HG02970 (cell line): ENCODE data around the gene PARN.
"Not testable (repeated sequence)": the region's sequence is repeated elsewhere in the genome, so short reads cannot be mapped to it uniquely, and the experiment has no call there.

ENCODE experiments used
- ATAC-seq: cut with Tn5 transposase; IDR thresholded peaks from one replicate; pipeline ENCODE4 v1.9.1; 2021; ENCODE audit warnings: mild to moderate bottlenecking, moderate library complexity, moderate number of reproducible peaks; ENCODE audit not compliant: unreplicated experiment, low FRiP score

PARN gene

GRCh38 chr16:14446796-14447195, 183.3 kb downstream of the PARN start:
- ATAC-seq, result no peak

DNA sequence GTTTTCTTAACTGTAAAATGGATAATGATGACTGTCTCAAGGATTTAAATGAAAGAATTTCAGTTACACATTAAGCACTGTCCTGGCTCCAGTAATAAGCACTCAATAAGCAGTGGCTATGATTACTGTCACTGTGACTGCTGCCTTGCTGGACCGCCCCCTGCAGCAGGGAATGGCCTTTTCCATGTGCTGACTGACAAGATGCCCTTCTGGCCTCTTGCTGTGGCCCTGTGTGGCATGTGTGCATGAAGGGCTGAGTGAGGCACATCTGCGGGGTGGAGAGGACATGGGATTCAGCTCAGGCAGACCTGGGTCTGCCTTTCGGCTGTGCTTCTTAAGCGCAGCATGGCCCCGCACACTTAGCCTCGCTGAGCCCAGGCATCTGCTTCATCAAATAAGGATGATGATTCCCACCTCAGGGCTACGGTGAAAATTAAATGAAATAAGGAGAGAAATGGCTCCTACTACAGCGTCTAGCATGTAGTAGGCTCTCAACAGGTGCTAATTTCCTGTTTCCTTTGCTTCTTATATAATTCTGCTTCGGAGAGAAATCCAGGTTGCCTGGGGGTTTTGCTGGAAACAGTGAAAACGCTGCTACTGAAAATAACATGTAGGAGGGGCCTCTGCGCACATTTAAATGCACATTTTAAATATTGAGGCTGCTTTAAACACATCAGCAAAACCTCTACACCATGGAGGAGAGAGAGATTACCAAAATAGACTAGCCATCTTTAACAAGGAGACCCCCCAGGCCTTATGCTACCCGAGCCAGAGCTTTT, 183.9 kb downstream of the PARN start:
- no peak for ATAC-seq

DNA sequence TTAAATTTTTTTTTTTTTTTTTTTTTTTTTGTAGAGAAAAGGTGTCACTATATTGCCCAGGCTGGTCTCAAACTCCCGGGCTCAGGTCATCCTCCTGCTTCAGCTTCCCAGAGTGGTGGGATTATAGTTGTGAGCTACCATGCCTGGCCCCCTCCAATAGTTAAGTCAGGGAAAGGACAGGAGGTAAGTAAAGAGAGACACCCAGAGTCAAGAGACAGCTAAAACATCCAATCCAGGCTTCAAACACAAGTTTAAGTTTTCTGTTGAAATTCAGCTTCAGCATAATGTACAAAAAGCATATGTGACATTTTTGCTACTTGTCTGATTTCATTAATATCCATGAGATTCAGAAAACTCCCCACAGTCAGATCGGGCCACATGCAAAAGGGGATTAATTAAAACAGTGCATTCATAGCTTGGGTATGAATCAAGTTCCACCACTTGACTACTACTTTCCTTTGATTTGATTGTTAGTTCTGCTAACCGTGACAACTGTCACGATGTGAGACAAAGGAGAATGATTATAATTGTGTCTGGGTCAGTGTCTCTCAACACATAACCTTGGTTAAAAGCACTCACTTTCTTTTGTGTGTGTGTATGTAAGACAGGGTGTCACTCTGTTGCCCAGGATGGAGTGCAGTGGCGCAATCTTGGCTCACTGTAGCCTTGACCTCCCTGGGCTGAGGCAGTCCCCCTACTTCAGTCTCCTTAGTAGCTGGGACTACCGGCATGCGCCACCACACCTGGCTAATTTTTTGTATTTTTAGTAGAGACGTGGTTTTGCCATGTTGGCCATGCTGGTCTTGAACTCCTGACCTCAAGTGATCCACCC, 184.9 kb downstream of the PARN start:
- ATAC-seq, result no peak

- ATAC-seq, result not testable (repeated sequence)
Measured at GRCh38 chr16:14441533-14441932, 188.5 kb downstream of the PARN start.

GRCh38 chr16:14438256-14438655, 191.8 kb downstream of the PARN start:
- ATAC-seq, result no peak

- no peak for ATAC-seq
Measured at GRCh38 chr16:14437426-14437825, 192.6 kb downstream of the PARN start.

GRCh38 chr16:14436401-14436955, 193.6 kb downstream of the PARN start:
- no peak for ATAC-seq

- no peak for ATAC-seq
Measured at GRCh38 chr16:14434860-14435259, 195.2 kb downstream of the PARN start.

- ATAC-seq, result not testable (repeated sequence)
Measured at GRCh38 chr16:14428971-14429637, 201.0 kb downstream of the PARN start.

DNA sequence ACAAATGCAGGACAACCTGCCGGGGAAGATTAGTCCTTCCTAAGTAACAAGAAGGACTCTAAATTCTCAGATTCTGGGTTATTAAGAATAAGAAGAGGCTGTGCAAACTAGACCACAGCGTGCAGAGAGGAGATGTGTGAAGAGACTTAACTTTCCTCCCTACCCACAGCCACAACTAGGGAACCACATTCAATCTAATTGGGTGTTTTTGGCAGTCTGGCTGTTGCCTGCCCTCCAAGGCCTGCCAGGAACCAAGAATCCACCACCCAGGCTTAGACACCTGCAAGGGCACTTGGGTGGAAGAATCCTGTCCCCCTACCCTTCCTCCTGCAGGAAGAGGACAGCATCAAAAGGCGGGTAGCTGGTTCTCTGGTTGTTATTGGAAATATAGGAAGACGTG, 202.0 kb downstream of the PARN start:
- ATAC-seq, result no peak

DNA sequence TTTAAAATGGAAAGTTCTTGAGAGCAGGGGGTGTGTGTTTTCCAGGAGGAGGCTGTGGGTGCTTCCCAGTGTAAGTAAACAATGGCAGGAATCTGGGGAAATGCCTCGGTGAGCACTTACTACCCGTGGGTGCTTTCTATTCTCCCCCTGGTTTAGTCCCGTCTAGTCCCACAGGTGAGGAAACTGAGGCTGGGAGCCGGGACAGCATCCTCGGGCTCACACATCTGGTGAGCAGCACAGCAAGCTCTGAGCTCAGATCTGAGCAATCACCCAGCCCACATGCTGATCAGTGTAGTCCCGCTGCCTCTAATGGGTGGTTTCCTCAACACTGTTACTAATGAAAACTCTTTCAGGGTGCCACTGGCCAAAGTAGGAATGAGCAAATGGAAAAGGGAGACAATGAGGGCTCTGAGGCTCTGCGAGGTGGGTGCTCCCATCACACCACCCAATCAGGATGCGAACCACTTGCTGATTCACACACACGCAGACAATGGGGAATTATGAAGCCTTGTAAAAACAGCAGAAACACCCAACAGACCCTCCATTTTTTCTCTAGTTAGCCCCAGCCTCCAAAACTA, 202.6 kb downstream of the PARN start:
- ATAC-seq, result no peak

- ATAC-seq, result no peak
Measured at GRCh38 chr16:14424595-14424994, 205.5 kb downstream of the PARN start.

DNA sequence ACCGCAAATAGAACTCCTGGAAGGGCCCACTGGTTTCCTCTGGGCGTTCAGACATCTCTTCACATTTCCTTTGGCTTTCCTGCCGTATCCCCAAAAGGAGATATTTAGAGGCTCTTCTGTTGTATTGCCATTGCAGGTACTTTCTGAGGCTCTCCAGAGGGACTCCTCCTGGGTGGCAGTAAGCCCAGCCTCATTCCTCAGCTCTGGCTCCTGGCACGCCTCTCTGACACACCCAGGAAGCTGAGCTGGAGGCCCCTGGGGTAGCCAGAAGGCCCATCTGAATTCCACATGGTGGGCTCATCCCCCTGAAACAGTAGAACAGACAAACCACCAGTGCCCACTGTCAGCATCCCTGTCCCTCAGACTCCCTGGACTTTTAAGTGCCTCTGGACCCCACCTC, 206.7 kb downstream of the PARN start:
- ATAC-seq, result no peak

DNA sequence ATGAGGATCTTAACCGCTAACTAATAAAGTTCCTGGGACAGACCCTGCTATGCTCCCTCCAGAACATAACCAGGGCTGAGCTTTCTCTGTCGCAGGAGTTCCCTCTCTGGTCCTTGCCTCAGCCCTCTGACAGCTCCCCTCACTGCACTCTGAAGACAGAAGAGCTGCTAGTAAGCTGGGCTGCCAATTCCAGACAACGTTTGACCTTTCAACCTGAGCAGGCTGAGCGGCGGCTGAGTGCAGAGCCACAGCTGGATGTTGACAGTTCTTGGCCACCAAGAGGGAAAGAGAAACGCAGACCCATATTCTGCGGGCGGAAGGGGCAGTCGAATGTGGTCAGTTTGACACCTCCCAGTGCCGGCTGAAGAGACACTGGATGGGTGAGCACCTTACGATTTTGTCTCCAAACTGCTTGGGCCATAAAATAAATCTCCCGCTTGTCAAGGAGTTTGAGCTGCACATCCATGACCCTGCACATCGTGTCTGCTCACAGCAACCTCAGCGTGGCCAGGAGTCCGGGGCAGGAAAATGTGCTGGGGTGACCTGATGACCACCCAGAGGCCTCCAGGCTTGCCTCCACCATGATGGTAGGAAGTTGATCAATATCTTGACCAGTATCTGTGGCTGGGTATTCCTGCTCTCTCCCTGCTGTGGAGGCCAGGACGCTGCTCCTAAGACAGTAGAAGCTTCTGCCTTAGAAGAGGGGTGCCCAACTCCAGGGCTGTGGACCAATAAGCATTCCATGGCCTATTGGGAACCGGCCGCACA, 209.2 kb downstream of the PARN start:
- ATAC-seq, result no peak

GRCh38 chr16:14420243-14420642, 209.8 kb downstream of the PARN start:
- not testable (repeated sequence) for ATAC-seq

GRCh38 chr16:14419817-14420216, 210.2 kb downstream of the PARN start:
- no peak for ATAC-seq

DNA sequence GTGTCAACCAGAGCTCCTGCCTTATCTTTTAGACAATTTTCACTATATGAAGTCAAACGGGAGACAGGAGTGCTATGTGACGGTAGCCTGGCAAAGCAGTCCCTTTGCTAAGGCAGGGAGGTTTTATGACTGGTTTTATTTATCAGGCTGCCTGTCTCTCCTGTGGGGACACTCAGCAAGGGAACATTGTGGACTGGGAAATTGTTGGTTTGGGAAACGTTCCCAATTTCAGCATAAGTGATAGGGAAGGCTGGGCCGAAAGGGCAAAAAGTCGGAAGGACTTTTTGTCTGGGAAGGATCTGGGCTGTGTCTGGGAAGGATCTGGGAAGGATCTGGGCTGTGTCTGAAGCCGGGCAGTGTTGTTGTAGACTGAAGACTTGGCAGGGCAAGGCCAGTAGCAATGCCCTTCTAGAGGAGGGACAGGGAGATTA, 211.2 kb downstream of the PARN start:
- ATAC-seq, result no peak

DNA sequence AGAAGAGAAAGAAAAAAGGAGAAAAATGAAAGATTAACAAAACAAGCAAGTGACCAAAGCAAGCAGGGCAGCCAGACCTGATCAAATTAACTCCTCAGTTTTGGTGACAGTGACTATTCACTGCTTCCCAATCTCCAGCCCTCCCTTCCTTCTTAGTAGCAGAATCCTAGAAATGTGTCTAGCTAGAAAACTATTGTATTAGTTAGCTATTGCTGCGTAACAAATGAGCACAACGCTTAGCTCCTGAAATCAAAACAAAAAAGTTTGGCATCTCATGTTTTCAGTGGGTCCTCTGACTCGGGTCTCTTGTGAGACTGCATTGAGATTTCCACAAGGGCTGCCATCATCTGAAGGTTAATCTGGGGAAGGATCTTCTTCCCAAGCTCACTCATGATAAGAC, 213.9 kb downstream of the PARN start:
- no peak for ATAC-seq

DNA sequence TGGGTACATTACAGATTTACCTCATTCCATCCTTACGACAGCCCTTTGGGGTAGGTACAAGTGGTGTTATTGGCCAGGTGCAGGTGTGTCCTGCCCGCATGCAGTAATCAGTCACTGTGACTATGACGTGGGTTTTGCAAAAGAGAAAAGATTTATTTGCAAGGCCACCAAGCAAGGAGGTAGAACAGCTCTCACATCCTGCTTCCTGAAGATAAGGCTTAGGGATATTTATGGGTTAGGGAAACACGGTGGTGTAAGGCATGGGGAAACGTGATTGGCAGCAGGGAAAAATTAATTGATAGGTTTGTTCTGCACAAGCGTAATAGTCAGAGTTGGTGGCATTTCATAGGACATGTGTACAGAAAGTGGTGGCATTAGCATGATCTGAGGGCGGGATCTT, 214.8 kb downstream of the PARN start:
- ATAC-seq, result no peak

- ATAC-seq, result no peak
Measured at GRCh38 chr16:14409563-14409962, 220.5 kb downstream of the PARN start.
